NB4 (cell line): Measurements from ENCODE around the gene ILF2.

Experiments used
- MAX ChIP-seq: IDR thresholded peaks from 2 replicates; pipeline ENCODE4 v1.6.1; 2011; ENCODE audit warnings: low read depth, low read length
- MYC ChIP-seq: IDR thresholded peaks from 2 replicates; pipeline ENCODE4 v1.6.1; 2011; ENCODE audit warnings: low read depth, low read length
- POLR2A ChIP-seq: IDR thresholded peaks from 2 replicates; pipeline ENCODE4 v1.6.1; 2011; ENCODE audit warnings: mild to moderate bottlenecking; ENCODE audit not compliant: insufficient read length; ENCODE audit errors: extremely low read depth
- TF ChIP-seq, protein P1 (sequence below): IDR thresholded peaks from one replicate; pipeline ENCODE4 v1.5.1; 2012; ENCODE audit warnings: low read depth, low read length

DNA sequence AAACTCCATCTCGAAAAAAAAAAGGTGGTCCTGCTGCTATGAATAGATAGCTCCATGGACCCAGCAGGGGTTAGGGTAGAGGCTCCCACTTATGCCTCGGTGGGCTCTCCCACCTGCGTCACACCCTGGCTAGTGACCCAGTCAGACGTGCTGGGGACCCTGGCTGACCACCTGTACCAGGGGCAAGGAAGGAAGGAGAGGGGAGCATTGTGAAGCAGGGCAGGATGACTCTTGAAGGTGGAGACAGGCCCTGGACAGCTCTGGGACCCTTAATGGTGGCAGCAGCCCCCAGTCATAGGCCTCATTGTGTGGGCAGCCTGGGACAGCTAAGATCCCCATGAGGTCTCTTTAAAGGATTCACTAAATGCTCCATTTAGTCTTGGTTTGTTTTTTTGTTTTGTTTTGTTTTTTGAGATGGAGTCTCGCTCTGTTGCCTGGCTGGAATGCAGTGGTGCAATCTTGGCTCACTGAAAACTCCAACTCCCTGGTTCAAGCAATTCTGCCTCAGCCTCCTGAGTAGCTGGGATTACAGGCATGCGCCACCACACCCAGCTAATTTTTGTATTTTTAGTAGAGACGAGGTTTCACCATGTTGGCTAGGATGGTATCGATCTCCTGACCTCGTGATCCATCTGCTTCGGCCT lies 22.7 kb downstream of the ILF2 start:
- TF ChIP-seq MAX = no peak
- TF ChIP-seq POLR2A = no peak
- TF ChIP-seq, protein P1, sequence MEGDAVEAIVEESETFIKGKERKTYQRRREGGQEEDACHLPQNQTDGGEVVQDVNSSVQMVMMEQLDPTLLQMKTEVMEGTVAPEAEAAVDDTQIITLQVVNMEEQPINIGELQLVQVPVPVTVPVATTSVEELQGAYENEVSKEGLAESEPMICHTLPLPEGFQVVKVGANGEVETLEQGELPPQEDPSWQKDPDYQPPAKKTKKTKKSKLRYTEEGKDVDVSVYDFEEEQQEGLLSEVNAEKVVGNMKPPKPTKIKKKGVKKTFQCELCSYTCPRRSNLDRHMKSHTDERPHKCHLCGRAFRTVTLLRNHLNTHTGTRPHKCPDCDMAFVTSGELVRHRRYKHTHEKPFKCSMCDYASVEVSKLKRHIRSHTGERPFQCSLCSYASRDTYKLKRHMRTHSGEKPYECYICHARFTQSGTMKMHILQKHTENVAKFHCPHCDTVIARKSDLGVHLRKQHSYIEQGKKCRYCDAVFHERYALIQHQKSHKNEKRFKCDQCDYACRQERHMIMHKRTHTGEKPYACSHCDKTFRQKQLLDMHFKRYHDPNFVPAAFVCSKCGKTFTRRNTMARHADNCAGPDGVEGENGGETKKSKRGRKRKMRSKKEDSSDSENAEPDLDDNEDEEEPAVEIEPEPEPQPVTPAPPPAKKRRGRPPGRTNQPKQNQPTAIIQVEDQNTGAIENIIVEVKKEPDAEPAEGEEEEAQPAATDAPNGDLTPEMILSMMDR = no peak
- no peak for TF ChIP-seq MYC
